HG03460 (cell line): ENCODE data around the gene FAM78A.

Source experiments
- ATAC-seq: cut with Tn5 transposase; IDR thresholded peaks from one replicate; pipeline ENCODE4 v1.9.1; 2021; ENCODE audit not compliant: unreplicated experiment

Gene FAM78A, protein sequence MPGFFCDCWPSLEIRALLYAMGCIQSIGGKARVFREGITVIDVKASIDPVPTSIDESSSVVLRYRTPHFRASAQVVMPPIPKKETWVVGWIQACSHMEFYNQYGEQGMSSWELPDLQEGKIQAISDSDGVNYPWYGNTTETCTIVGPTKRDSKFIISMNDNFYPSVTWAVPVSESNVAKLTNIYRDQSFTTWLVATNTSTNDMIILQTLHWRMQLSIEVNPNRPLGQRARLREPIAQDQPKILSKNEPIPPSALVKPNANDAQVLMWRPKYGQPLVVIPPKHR

DNA sequence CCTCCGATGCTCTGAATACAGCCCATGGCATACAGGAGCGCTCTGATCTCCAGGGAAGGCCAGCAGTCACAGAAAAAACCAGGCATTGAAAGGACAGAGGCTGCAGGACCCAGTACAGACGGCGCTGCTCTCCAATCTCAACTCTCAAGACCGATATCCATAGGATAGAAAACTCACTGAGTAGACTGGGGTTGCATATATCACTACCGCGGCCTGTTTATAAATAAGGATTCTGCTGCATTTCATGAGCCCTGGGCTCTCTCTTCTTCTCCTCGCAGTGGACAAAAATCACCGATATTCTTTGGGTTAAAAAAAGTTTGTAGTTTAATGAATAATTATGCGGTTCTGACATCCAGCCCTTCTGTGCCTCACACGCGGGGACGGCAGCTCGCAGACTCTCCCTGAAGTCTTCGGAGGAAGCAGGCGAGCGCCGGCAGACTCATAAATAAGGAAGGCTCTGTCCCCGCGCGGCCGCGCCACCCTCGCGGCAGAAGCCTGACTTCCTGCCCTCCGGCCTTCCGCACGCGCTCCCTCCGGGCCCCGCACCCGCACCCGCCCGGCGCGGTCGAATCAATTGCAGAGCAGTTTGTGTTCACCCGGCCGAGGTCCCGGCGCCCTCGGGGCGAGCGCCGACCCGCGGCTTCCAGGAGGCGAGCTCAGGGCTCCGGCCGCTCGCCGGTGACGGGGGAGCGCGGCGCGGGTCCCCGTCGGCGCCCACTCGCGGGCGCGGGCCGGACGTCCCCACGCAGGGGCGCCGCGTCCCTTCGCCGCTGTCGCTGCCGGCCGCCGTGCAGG lies at the start of gene FAM78A:
Gene FAM78A, minus strand, starts transcription at position 417 of the 795 bp plus-strand sequence. Its CDS starts 331 bp downstream, at position 86.
- ATAC-seq = no peak

DNA sequence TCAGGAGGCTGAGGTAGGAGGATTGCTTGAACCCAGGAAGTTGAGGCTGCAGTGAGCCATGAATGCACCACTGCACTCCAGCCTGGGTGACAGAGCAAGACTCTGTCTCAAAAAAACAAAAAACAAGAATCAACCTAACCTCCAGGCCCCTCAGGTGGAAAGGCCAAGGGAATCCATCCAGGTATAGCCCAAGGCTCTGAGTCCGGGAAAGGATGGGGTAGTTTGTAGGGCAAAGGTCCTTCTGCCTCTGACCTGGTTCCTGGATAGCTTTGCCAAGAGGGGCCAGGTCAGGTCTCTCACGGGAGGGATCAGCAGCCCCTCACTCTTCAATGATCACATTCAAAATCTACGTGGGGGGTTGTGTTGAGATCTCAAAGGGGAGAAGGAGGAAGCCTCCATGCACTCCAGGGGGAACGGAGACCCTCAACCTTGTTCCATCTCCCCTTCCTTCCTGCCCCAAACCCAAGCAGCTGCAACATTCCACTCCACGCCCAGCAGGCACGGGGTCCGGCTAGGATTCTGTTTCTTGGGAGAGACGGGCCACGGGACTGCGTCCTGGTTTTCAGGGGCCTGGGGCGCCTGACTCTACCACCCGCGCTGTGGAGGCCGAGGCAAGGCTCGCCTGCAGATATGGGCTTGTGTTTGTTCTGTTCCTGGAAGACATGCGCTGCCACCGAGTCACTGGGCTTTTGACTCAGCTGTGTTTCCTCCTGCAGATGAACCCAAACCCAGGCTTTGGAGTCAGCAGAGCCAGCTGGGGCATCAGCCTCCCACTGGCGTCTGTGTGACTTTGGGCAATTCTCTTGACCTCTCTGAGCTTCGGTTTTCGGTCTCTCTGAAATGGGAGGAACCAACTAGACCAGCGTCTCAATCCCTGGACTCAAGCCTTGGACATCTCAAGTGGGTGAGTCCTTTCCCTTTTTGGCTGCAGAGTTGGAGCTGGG lies 48.7 kb upstream of the FAM78A start:
- no peak for ATAC-seq

DNA sequence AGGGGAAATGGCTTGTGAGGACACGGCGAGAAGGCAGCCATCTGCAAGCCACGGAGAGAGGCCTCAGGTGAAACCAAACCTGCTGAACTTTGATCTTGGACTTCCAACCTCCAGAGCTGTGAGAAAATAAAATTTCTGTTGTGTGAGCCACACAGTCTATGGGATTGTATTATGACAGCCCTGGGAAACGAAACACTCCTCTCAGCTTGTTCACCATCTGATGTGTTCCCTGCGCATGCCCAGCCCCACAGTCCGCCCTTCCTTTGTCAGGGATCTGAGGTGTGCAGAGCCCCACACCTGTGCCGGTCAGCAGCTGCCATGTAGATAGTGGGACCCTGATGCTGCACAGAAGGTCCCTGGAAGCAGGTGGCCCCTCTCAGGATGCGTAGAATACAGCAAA lies 47.3 kb upstream of the FAM78A start:
- ATAC-seq = no peak

DNA sequence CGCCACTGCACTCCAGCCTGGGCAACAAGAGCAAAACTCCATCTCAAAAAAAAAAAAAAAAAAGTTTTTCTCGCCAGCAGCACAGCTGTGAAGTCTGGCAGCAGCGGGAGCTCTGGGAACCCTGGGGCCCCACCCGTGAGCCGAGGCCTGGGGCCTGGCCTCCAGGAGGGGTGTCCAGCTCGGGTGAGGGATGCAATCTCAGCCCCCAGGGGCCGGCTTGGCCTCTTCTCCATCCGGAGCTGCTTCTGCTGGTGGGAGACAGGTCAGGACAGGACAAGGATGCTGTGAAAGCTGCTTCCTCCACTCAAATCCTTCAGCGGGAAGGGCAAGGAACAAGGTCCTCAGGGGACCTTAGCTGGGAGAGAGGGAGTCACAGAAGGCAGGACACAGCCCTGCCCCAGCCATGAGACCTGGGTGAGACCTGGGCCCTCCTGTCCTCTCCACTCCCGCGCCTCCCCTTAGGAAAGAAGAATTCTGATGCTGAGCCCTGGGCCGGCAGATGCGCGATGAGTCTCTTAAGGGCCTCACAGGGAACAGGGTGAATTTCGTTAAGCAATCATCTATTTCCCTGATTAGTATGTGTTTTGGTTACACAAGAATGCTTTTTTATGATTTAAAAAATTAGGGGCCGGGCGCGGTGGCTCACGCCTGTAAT lies 43.8 kb upstream of the FAM78A start:
- no peak for ATAC-seq

DNA sequence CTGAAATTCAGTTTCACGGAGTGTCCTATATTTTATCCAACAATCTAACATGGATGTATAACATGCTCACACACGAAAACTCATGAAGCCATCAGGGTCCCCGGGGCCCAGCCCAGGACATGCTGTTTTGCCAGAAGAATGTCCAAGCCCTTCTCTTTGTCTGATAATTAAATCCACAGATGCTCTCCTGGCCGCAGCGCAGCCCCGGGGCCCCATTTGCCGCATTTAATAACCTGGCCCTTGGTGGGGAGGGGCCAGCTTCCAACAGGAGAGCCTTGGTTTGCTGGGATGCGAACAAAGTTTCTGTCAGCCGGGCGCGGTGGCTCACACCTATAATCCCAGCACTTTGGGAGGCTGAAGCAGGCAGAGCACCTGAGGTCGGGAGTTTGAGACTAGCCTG lies 43.2 kb upstream of the FAM78A start:
- no peak for ATAC-seq

DNA sequence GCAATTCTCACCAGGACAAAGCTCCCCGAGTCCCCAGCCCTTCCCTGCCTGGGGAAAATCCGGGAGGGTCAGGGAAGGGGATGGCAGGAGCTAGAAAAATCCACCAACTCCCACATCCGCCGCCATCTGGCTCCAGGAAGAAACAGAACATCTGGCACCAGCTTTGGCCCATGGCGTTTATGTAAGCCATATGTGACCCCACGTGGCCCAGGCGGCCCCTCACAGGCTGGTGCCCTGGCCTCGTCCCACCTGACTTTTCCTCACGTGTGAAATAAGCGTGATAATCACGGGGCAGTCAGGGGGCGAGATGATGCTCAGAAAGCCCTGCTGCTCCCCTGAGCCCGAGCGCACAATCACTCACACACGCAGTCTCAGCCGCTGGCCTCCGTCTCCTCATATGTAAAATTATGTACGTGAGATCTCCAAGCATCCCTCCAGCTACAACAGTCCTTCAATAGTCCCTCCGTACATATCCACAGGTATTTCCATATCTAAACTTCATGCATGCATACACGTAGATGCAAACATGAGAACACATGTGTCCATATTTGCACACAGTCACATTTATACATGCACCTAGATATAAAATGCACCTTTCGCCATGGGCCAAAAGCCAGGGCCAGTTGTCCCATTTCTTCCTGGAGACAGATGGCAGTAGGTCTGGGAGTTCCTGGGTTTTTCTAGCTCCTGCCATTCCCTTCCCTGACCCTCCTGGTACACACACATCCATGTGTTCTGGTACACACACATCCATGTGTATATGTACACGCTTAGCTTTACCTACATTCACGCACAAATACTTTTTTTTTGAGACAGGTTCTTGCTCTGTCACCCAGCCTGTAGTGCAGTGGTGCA lies 42.1 kb upstream of the FAM78A start:
- ATAC-seq = no peak

DNA sequence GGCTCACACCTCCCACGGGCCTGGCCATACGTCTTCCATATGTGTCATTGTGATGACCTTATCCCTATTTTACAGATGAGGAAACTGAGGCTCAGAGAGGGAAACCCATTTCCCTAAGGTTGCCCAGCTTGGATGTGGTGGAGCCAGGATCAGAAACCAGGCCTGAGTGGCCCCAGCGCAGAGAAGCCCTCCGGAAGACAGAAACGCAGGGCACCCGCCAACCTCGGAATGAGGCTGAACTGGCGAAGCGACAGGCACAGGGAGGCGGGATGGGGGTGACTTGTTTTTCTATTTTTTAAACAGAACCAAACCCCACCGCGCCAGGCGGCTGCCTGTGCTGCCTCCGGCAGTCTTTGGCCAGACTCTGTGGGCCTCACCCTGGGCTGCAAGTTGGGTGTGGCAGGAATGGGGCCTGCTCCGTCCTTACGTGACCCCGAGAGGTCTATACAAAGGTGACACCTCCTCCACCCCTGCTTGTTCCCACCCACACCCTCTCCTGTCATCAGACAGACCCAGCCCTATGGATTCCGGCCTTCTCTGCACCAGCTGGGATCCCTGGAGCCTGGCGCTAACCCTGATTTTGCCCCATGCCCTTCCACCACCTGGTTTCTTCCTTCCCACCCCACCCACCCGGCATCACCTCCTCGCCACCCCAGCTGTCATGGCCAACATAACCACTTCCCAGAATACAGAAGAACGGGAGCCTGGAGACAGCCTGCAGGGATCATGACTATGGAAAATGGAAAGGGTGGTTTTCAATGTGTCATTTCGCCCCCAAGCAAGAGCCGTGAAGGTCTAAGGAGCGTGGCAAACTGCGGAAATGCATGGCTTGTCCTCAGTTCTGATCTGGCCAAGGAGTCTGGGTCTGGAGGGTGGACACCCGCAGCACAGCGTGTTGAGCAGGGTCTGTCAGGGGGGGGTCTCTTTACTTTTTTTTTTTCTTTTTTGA lies 36.8 kb upstream of the FAM78A start:
- ATAC-seq = no peak

DNA sequence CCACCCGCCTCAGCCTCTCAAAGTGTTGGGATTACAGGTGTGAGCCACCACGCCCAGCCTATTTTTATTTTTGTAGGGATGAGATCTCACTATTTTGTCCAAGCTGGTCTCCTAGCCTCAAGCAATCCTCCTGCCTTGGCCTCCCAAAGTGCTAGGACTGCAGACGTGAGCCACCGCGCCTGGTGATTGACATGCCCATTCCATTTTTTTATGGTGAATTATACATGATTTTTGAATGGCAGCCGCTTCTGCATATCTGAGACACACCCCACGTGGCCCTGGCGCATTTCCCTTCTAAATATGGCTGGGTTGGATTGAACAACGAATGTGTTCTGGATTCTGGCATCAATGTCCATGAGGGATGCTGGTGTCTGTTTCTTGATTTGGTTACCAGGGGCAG lies 35.9 kb upstream of the FAM78A start:
- no peak for ATAC-seq

DNA sequence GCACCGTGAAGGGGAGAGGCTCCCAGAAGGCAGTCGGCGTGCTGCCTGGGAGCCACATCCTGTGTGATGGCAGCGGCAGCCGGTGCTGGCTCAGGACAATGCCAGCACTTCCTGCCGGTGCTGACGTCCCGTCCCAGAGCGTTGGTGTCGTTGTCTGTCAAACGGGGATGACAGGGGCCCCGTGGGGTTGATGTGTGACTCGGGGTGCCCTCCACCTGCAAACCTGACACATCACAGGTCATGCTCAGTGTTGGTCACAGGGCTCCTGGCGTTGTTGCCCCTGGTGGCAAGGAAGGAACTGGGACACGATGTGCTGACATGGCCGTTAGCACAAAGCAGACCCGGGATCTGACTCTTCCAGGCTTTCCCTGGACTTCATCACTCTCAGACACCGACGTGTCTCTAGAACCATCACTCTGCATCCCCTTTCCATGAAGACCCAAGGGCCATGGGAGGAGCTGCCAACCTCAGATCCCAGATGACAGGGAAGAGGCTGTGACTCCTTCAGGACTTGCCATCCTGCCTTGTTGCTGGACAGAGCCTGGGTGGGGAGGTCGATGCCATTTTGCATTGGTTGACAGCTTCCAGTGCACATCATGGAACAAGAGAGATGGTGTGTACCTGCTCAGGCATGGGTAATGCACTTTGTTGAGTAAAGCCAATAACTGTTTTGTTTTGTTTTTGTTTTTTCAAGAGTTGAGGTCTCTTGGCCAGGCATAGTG lies 34.7 kb upstream of the FAM78A start:
- no peak for ATAC-seq

DNA sequence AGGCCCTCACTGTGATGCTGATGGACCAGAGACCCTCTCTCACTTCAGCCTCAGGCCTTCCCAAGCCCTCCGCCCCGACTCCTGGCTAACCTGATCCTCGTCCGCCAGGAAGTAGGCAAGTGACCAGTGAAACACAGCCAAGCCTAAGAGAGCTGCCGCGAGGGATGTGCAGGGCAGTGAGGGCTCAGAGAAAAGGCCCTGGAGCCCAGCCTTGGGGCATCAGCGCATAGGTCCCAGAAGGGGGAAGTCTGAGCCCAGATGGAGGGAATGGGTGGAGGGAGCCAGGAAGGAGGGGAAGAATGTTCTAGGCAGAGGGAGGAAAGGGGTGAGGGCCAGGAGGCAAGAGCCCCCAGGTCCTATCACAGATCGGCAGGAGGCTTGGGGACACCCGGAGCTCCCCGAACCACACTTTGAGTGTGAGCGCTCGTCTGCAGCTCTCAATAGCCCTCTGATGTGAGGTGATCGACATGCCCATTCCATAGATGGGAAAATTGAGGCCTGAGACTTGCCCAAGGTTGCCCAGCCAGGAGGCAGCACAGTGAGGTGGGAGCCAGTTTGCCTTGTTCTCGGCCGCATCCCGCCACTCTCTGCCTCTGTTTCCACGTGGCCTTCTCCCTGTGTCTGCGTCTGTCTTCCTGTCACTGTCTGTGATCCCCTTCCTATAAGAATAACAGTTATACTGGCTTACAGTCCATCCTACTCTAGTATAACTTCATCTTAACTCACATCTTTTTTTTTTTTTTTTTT lies 33.4 kb upstream of the FAM78A start:
- ATAC-seq = no peak

DNA sequence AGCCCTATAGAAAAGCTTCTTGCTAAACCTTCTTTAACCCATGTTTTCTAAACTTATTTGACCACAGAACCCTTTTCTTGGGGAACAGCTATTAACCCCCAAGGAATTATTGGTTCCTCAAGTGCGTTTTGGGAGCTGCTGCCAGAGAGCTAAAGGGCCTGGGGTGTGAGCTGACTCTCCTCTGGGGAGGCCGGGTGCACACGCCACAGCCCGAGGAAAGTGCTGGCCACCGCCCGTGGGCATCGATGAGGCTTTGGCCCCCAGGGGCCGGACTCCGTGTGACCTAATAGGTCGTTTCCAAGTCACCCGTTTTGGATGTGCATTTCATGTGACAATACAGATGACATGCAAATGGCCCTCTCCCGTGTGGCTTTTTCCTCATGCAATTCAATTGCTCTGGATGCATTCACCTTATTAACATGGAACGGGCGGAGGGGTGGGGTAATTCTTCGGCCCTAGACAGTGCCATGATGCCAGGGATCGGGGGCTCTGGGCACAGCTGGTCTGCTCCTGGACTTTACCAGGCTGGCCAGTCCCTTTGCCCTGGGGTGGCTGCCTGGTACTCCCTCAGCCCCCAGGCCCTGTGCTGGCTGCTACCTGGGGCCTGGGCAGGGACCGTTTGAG lies 32.7 kb upstream of the FAM78A start:
- ATAC-seq = no peak

DNA sequence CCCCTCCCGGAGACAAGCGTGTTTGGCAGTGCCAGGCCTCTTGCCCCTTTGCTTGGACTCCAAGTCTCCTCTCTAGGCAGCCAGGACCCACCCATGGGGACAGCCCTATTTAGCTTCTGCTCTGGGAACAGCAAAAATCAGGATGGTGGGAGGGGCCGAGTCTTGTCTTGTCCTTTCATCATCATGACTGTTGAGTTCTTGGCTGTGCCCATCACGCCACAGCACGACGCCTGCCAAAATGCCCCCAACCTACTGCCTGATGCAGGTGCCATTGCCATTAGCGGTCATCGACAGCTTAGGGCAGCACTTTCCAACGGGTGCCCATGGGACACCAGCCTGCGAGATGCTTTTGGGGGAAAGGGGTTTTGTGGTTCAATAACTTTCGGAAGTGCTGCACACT lies 32.1 kb upstream of the FAM78A start:
- ATAC-seq = no peak

DNA sequence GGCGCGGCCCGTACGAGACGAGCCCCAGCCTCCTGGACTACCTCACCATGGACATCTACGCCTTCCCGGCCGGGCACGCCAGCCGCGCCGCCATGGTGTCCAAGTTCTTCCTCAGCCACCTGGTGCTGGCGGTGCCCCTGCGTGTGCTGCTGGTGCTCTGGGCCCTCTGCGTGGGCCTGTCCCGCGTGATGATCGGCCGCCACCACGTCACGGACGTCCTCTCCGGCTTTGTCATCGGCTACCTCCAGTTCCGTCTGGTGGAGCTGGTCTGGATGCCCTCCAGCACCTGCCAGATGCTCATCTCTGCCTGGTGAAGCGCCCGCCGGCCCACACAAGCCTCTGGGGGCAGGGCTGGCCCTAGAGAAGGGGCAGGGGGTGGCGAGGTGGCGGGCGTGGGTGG lies 31.7 kb upstream of the FAM78A start:
- no peak for ATAC-seq

DNA sequence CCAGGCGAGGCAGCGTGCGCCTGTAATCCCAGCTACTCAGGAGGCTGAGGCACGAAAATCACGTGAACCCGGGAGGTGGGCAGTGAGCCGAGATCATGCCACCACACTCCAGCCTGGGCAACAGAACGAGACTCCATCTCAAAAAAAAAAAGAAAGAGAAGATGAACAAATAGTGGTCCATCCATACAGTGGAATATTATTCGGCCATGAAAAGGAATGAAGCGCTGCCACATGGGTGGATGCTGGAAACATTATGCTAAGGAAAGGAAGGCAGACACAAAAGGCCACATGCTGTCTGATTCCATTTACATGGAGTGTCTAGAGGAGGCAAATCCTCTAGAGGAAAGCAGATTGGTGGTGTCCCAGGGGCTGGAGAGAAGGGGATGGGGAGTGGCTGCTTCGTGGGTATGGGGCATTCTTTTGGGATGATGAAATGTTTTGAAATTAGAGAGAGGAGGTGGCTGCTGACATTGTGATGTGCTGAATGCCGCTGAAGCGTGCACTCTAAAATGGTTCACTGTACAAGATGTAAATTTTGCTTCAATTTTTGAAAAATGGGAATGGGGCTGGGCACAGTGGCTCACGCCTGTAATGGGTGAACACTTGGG lies 30.2 kb upstream of the FAM78A start:
- no peak for ATAC-seq

DNA sequence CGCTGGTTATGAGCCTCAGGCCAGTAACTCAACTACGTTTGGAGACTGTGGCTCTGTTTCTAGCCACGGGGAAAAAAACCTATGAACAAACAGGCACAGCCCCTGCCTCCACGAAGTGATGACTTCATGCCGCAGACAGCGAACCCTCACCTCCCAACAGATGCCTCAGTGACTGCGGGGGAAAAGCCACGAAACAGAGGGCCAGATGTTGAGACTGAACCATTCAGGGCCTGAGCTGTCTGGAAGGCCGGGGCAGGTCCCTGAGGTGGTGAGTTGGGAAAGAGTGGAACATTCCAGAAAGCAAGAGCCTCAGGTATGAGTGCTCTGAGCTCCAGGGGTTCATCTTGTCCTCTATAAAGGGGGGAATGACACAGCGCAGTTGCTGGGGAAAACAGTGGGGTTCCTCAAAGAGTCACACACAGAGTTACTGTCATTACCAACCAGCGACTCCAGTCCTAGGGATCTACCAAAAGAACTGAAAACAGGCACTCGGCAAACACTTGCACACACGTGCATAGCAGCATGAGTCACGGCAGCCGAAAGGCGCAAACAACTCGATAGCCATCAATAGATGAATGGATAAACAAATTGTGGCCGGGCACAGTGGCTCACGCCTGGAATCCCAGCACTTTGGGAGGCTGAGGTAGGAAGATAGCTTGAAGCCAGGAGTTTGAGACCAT lies 28.5 kb upstream of the FAM78A start:
- no peak for ATAC-seq
